HCT116 (cell line): ENCODE results near the gene ELAVL2. TPM values are rescaled to one million over a fixed set of nuclear protein-coding genes. Genes with fewer than 3 reads are reported as not detected.

Experiments
- ATAC-seq: fragments of 200-7000 bp; cut with Tn5 transposase; 2 replicates; pipeline ENCODE4 v1.9.1; 2020; ENCODE audit warnings: mild to moderate bottlenecking, moderate library complexity
- BruUV-seq: library from RNA; stranded (reverse); fragments of 400-500 nt; replicated peaks from 2 replicates; lab custom pipeline; 2021; lab: Mats Ljungman, UMichigan
- CTCF ChIA-PET: fragments of 300-600 bp; sonication (Branson Sonifier 250); formaldehyde crosslinking; loops from one replicate; lab custom pipeline; 2021; ENCODE audit warnings: antibody characterized with exemption; lab: Charles Lee
- POLR2A ChIA-PET: fragments of 300-600, 350-600 bp; sonication (Branson Sonifier 250); formaldehyde crosslinking; loops from one replicate; lab custom pipeline; 2021; ENCODE audit warnings: antibody characterized with exemption; lab: Charles Lee
- RAD21 ChIA-PET, 2 experiments: fragments of 300-600 bp; sonication (Branson Sonifier 250); formaldehyde crosslinking; loops; one replicate each; lab custom pipeline; 2023; ENCODE audit warnings: low total read pairs in 2 of 2; ENCODE audit not compliant: uncharacterized antibody in 2 of 2, unreplicated experiment in 2 of 2, low non-redundant PET in 1 of 2; lab: Charles Lee
- DNase-seq: peaks from one replicate; pipeline ENCODE4 v3.0.0-alpha.2; 2010; ENCODE audit warnings: low read depth, low spot score
- H2AFZ ChIP-seq: fragments of 200-600 bp; shearing (Covaris generic), sonication (generic); 2 replicates; pipeline ENCODE4 v1.6.1; 2017; ENCODE audit warnings: low read depth, mixed run types, mixed read lengths, antibody characterized with exemption, low read length; ENCODE audit not compliant: poor library complexity, severe bottlenecking
- H3K27ac ChIP-seq: 2 replicates; pipeline ENCODE4 v1.5.1; 2012; ENCODE audit warnings: low read depth, low read length
- H3K27me3 ChIP-seq: fragments of 200-600 bp; sonication (generic); 2 replicates; pipeline ENCODE4 v1.6.1; 2016; ENCODE audit warnings: mixed run types, low read length, mixed read lengths; ENCODE audit not compliant: insufficient read depth
- H3K36me3 ChIP-seq, 2 experiments: fragments of 200-500 bp in 1 of 2; fragments of 200-600 bp in 1 of 2; sonication (Bioruptor generic) in 1 of 2; sonication (generic) in 1 of 2; 2 replicates each; pipeline versions ENCODE4 v1.5.1 to v1.6.1; 2014 to 2016; ENCODE audit warnings: low read length in 2 of 2, inconsistent platforms in 1 of 2, mixed read lengths in 1 of 2, mixed run types in 1 of 2; ENCODE audit not compliant: insufficient read depth in 2 of 2, control insufficient read depth in 1 of 2
- H3K4me1 ChIP-seq, 2 experiments: fragments of 200-600 bp in 1 of 2; sonication (generic) in 1 of 2; 2 replicates each; pipeline versions ENCODE4 v1.5.1 to v1.6.1; 2012 to 2017; ENCODE audit warnings: low read length in 2 of 2, inconsistent platforms in 1 of 2, mild to moderate bottlenecking in 1 of 2, mixed read lengths in 1 of 2, mixed run types in 1 of 2, moderate library complexity in 1 of 2; ENCODE audit not compliant: insufficient read depth in 2 of 2, control insufficient read depth in 1 of 2
- H3K4me2 ChIP-seq: fragments of 200-600 bp; sonication (generic); 2 replicates; pipeline ENCODE4 v1.6.1; 2017; ENCODE audit warnings: mixed run types, low read length, mixed read lengths
- H3K4me3 ChIP-seq, 2 experiments: fragments of 200-600 bp in 1 of 2; sonication (generic) in 1 of 2; replicated peaks in 1 of 2; 2 replicates each; pipeline ENCODE4 v1.5.1; 2011 to 2016; ENCODE audit warnings: low read length in 2 of 2, control low read depth in 1 of 2, low read depth in 1 of 2, mild to moderate bottlenecking in 1 of 2, mixed read lengths in 1 of 2, mixed run types in 1 of 2
- H3K79me2 ChIP-seq: fragments of 200-600 bp; sonication (generic); 2 replicates; pipeline ENCODE4 v1.6.1; 2017; ENCODE audit warnings: mild to moderate bottlenecking, mixed run types, low read length, moderate library complexity, mixed read lengths; ENCODE audit not compliant: insufficient read depth
- H3K9ac ChIP-seq: fragments of 200-600 bp; sonication (generic); 2 replicates; pipeline ENCODE4 v1.6.1; 2016; ENCODE audit warnings: low read length, mixed read lengths
- H3K9me2 ChIP-seq: fragments of 200-600 bp; sonication (generic), shearing (Covaris generic); 2 replicates; pipeline ENCODE4 v1.6.1; 2017; ENCODE audit warnings: mixed run types, mild to moderate bottlenecking, moderate library complexity; ENCODE audit not compliant: insufficient read depth
- H3K9me3 ChIP-seq, 2 experiments: fragments of 200-500 bp in 1 of 2; fragments of 200-600 bp in 1 of 2; sonication (Bioruptor generic) in 1 of 2; sonication (generic) in 1 of 2; 2 replicates each; pipeline ENCODE4 v1.6.1; 2014 to 2017; ENCODE audit warnings: low read length in 2 of 2, mixed read lengths in 2 of 2, inconsistent platforms in 1 of 2, low read depth in 1 of 2, mild to moderate bottlenecking in 1 of 2, mixed run types in 1 of 2, moderate library complexity in 1 of 2; ENCODE audit not compliant: control insufficient read depth in 1 of 2, insufficient read depth in 1 of 2
- H4K20me1 ChIP-seq: fragments of 200-600 bp; sonication (generic), shearing (Covaris generic); 2 replicates; pipeline ENCODE4 v1.6.1; 2017; ENCODE audit warnings: mixed run types, mild to moderate bottlenecking, moderate library complexity; ENCODE audit not compliant: insufficient read depth
- CBX3 ChIP-seq: IDR thresholded peaks from 2 replicates; pipeline ENCODE4 v1.6.1; 2012; ENCODE audit warnings: low read depth
- CEBPB ChIP-seq: IDR thresholded peaks from 2 replicates; pipeline ENCODE4 v1.6.1; 2012; ENCODE audit warnings: low read depth
- EZH2 ChIP-seq: fragments of 200-600 bp; sonication (generic); IDR thresholded peaks from 2 replicates; pipeline ENCODE4 v1.6.1; 2017; ENCODE audit warnings: antibody characterized with exemption, mixed run types
- EZH2phosphoT487 ChIP-seq: fragments of 200-600 bp; IDR thresholded peaks from 2 replicates; pipeline ENCODE4 v1.6.1; 2018; ENCODE audit warnings: antibody characterized with exemption, borderline replicate concordance
- FOSL1 ChIP-seq: IDR thresholded peaks from 2 replicates; pipeline ENCODE4 v1.6.1; 2012; ENCODE audit warnings: low read depth
- JUND ChIP-seq: IDR thresholded peaks from 2 replicates; pipeline ENCODE4 v1.6.1; 2012
- POLR2A ChIP-seq: IDR thresholded peaks from 2 replicates; pipeline ENCODE4 v1.7.0; 2011; ENCODE audit warnings: borderline replicate concordance; ENCODE audit not compliant: insufficient read depth, insufficient read length; ENCODE audit errors: extremely low read depth
- POLR2AphosphoS5 ChIP-seq: IDR thresholded peaks from 2 replicates; pipeline ENCODE4 v1.6.1; 2011; ENCODE audit warnings: mild to moderate bottlenecking, low read depth, low read length, moderate library complexity
- RAD21 ChIP-seq: IDR thresholded peaks from 2 replicates; pipeline ENCODE4 v1.6.1; 2012; ENCODE audit warnings: low read depth, mild to moderate bottlenecking
- SIN3A ChIP-seq: IDR thresholded peaks from 2 replicates; pipeline ENCODE4 v1.6.1; 2012; ENCODE audit warnings: low read depth
- SP1 ChIP-seq: IDR thresholded peaks from 2 replicates; pipeline ENCODE4 v1.6.1; 2012; ENCODE audit warnings: low read depth
- SRF ChIP-seq: IDR thresholded peaks from 2 replicates; pipeline ENCODE4 v1.6.1; 2012; ENCODE audit warnings: low read depth
- YY1 ChIP-seq: IDR thresholded peaks from 2 replicates; pipeline ENCODE4 v1.6.1; 2011; ENCODE audit warnings: low read length, low read depth, moderate library complexity, mild to moderate bottlenecking; ENCODE audit not compliant: insufficient replicate concordance; ENCODE audit errors: extremely low read depth
- ZFX ChIP-seq: fragments of 450-650 bp; IDR thresholded peaks from 2 replicates; pipeline ENCODE4 v1.6.1; 2017
- intact Hi-C: fragments of 100-400 bp; cut with micrococcal nuclease; formaldehyde crosslinking; loops from 2 replicates; pipeline ENCODE4 v1.10.0; 2022
- total RNA-seq: library from RNA; stranded (reverse); gene quantifications from one replicate; pipeline ENCODE4 v1.2.1, GENCODE V29; 2021; ENCODE audit not compliant: unreplicated experiment
- TF ChIP-seq, protein P1 (sequence below): IDR thresholded peaks from 2 replicates; pipeline ENCODE4 v1.6.1; 2012; ENCODE audit warnings: low read depth
- TF ChIP-seq, protein P2 (sequence below): IDR thresholded peaks from 2 replicates; pipeline ENCODE4 v1.6.1; 2012
- TF ChIP-seq, protein P3 (sequence below), 3 experiments: fragments of 200-600 bp in 1 of 3; sonication (generic) in 1 of 3; IDR thresholded peaks in 2 of 3; conservative IDR thresholded peaks in 1 of 3; 2 replicates each; pipeline ENCODE4 v1.5.1; 2012 to 2017; ENCODE audit warnings: low read depth in 2 of 3, low read length in 2 of 3, antibody characterized with exemption in 1 of 3, borderline replicate concordance in 1 of 3, control low read depth in 1 of 3, mild to moderate bottlenecking in 1 of 3, mixed read lengths in 1 of 3, mixed run types in 1 of 3, moderate library complexity in 1 of 3; ENCODE audit not compliant: insufficient read depth in 1 of 3
- TF ChIP-seq, protein P4 (sequence below): IDR thresholded peaks from 2 replicates; pipeline ENCODE4 v1.6.1; 2012

ELAVL2 gene
- total RNA-seq, 1 experiment from 2014 or later = not detected

DNA sequence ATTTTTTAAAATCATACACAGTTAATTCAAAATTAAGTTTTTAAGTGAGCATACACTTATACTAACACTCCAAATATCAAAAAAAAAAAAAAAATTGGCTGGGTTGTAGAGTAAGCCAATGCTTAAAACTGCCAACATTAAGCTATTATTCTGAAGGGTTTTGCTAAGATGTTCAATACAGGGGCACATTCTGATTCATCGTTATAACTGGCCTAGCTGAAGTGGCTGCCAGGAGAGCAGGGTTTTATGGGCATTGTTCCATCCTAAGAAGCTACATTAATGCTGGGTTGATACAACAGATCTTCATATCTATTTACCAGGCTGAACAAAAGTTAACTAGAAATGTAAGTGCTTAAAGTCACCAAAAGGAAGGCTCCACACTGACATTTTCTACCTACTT lies 13.4 kb downstream of the ELAVL2 start (continued):
- TF ChIP-seq, protein P1, sequence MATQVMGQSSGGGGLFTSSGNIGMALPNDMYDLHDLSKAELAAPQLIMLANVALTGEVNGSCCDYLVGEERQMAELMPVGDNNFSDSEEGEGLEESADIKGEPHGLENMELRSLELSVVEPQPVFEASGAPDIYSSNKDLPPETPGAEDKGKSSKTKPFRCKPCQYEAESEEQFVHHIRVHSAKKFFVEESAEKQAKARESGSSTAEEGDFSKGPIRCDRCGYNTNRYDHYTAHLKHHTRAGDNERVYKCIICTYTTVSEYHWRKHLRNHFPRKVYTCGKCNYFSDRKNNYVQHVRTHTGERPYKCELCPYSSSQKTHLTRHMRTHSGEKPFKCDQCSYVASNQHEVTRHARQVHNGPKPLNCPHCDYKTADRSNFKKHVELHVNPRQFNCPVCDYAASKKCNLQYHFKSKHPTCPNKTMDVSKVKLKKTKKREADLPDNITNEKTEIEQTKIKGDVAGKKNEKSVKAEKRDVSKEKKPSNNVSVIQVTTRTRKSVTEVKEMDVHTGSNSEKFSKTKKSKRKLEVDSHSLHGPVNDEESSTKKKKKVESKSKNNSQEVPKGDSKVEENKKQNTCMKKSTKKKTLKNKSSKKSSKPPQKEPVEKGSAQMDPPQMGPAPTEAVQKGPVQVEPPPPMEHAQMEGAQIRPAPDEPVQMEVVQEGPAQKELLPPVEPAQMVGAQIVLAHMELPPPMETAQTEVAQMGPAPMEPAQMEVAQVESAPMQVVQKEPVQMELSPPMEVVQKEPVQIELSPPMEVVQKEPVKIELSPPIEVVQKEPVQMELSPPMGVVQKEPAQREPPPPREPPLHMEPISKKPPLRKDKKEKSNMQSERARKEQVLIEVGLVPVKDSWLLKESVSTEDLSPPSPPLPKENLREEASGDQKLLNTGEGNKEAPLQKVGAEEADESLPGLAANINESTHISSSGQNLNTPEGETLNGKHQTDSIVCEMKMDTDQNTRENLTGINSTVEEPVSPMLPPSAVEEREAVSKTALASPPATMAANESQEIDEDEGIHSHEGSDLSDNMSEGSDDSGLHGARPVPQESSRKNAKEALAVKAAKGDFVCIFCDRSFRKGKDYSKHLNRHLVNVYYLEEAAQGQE = no peak
- no peak for TF ChIP-seq YY1
- no peak for TF ChIP-seq SP1
- TF ChIP-seq, protein P2, sequence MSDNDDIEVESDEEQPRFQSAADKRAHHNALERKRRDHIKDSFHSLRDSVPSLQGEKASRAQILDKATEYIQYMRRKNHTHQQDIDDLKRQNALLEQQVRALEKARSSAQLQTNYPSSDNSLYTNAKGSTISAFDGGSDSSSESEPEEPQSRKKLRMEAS = no peak
- no peak for TF ChIP-seq CBX3
- no peak for TF ChIP-seq ZFX
- TF ChIP-seq SIN3A = no peak
- TF ChIP-seq FOSL1 = no peak
- TF ChIP-seq, protein P3, sequence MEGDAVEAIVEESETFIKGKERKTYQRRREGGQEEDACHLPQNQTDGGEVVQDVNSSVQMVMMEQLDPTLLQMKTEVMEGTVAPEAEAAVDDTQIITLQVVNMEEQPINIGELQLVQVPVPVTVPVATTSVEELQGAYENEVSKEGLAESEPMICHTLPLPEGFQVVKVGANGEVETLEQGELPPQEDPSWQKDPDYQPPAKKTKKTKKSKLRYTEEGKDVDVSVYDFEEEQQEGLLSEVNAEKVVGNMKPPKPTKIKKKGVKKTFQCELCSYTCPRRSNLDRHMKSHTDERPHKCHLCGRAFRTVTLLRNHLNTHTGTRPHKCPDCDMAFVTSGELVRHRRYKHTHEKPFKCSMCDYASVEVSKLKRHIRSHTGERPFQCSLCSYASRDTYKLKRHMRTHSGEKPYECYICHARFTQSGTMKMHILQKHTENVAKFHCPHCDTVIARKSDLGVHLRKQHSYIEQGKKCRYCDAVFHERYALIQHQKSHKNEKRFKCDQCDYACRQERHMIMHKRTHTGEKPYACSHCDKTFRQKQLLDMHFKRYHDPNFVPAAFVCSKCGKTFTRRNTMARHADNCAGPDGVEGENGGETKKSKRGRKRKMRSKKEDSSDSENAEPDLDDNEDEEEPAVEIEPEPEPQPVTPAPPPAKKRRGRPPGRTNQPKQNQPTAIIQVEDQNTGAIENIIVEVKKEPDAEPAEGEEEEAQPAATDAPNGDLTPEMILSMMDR (IDR thresholded peaks at IDR 0.05 in 2 of 3, conservative IDR thresholded peaks at IDR 0.05 in 1 of 3; ENCODE audit: borderline replicate concordance in 1 of 3, insufficient read depth in 1 of 3, low read depth in 2 of 3, low read length in 2 of 3) = no peak
- TF ChIP-seq, all 23 proteins: peak for 0

DNA sequence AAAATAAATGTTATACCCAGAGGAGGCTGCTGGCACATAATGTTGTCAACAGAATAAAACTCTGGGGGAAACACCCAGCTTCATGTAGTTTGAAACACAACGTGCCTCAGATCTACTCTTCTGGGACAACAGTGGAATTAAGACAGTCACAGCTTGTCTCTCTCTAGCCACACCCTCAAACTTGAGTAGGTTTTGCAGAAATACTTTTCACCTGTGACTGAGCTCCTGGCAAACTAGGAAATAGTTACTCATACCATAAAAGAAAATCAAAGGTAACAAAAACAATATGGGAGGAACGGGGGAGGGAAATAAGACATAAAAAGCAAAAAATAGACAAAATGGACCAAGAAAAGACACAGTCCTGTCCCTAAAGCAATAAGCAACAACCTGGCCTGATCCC lies 14.4 kb downstream of the ELAVL2 start:
- ChIA-PET RAD21 (no interaction called here), CTCF (no interaction called here), POLR2A (no interaction called here)
- Histone ChIP-seq H3K9me3 (peaks cover 14 to 32% of the 10 kb centered on the region in 2 experiments; a peak in 2 of 4 replicates), H4K20me1 (no peaks in the 10 kb centered on the region), H2AFZ (no peak overlapping the region), H3K9ac (no peak overlapping the region), H3K4me2 (no peak overlapping the region), H3K36me3 (no peaks in the 10 kb centered on the region), H3K4me3 (no peak overlapping the region), H3K79me2 (no peaks in the 10 kb centered on the region), H3K27ac (no peak overlapping the region), H3K4me1 (no peaks in the 10 kb centered on the region), H3K9me2 (no peaks in the 10 kb centered on the region), H3K27me3 (no peaks in the 10 kb centered on the region)
- TF ChIP-seq FOSL1 (no peak), EZH2 (no peak), CEBPB (no peak), POLR2AphosphoS5 (no peak), RAD21 (no peak), POLR2A (no peak), CBX3 (no peak), SRF (no peak), JUND (no peak), SIN3A (no peak), EZH2phosphoT487 (no peak)
- TF ChIP-seq, protein P4, sequence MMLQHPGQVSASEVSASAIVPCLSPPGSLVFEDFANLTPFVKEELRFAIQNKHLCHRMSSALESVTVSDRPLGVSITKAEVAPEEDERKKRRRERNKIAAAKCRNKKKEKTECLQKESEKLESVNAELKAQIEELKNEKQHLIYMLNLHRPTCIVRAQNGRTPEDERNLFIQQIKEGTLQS = no peak
- TF ChIP-seq, protein P3 (IDR thresholded peaks at IDR 0.05 in 2 of 3, conservative IDR thresholded peaks at IDR 0.05 in 1 of 3; ENCODE audit: borderline replicate concordance in 1 of 3, insufficient read depth in 1 of 3, low read depth in 2 of 3, low read length in 2 of 3) = no peak
- TF ChIP-seq, protein P2 = no peak
- no peak for ATAC-seq
- intact Hi-C loops = no loop called here
- no peak for DNase-seq
- no TSS peak for BruUV-seq
